GM12875 (cell line): Measurements from ENCODE around the gene EXOC7.

Source experiments
- H3K4me3 ChIP-seq: one replicate; pipeline ENCODE4 v1.5.1; 2011; ENCODE audit warnings: low read depth, low read length, control low read depth
- TF ChIP-seq, protein P1 (sequence below): IDR thresholded peaks from 2 replicates; pipeline ENCODE4 v1.5.1; 2011; ENCODE audit warnings: low read depth, mild to moderate bottlenecking, control low read depth, inconsistent platforms, low read length, moderate library complexity, borderline replicate concordance; ENCODE audit not compliant: insufficient read depth

The EXOC7 gene

GRCh38 chr17:76131051-76131691 is 27.6 kb upstream of the EXOC7 start:
- TF ChIP-seq, protein P1, sequence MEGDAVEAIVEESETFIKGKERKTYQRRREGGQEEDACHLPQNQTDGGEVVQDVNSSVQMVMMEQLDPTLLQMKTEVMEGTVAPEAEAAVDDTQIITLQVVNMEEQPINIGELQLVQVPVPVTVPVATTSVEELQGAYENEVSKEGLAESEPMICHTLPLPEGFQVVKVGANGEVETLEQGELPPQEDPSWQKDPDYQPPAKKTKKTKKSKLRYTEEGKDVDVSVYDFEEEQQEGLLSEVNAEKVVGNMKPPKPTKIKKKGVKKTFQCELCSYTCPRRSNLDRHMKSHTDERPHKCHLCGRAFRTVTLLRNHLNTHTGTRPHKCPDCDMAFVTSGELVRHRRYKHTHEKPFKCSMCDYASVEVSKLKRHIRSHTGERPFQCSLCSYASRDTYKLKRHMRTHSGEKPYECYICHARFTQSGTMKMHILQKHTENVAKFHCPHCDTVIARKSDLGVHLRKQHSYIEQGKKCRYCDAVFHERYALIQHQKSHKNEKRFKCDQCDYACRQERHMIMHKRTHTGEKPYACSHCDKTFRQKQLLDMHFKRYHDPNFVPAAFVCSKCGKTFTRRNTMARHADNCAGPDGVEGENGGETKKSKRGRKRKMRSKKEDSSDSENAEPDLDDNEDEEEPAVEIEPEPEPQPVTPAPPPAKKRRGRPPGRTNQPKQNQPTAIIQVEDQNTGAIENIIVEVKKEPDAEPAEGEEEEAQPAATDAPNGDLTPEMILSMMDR = no peak
- no peak overlapping the region for H3K4me3 ChIP-seq

DNA sequence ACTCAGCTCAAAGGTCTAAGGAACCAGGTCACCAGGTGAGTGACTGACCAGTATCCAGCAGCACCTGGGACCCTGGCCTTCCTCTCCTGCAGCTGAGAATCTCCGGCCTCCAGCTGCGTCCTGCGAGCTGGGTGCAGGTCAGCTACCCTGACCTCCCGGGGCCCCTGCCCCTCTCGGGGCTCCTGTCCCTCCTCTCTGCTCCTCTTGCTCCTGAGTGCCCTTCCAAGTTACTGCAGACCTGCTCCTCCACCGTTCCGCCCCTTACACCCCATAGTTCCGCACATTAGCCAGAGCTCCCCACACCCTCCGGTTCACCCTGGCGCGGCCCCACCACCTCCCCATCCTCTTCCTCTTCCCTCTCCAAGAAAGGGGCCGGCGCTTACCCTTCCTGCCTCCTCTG is 26.9 kb upstream of the EXOC7 start:
- no peak overlapping the region for H3K4me3 ChIP-seq
- TF ChIP-seq, protein P1 = no peak

- TF ChIP-seq, protein P1 = no peak
- H3K4me3 ChIP-seq = no peak overlapping the region
Observed at GRCh38 chr17:76125922-76126321, 22.3 kb upstream of the EXOC7 start.

DNA sequence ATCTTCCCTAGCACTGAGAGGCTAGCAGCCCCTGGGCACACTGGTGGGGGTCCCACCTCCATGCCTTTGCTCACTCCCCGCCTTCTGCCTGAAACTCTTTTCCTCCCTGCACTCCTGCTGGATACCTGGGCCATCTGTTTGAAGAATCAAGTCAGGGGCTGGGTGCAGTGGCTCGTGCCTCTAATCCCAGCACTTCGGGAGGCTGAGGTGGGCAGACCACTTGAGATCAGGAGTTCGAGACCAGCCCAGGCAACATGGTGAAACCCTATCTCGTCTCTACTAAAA is 21.7 kb upstream of the EXOC7 start:
- no peak overlapping the region for H3K4me3 ChIP-seq
- TF ChIP-seq, protein P1 = no peak

GRCh38 chr17:76124582-76125390 is 21.2 kb upstream of the EXOC7 start:
- H3K4me3 ChIP-seq = no peak overlapping the region
- TF ChIP-seq, protein P1 = peak; percentile 48; the same call in 1 of the 2 replicates

- TF ChIP-seq, protein P1 = no peak
- no peak overlapping the region for H3K4me3 ChIP-seq
Observed at GRCh38 chr17:76123749-76124581, 20.4 kb upstream of the EXOC7 start.
